Measurements from ENCODE around the gene CXorf58.
"Not testable (repeated sequence)": the region's sequence is repeated elsewhere in the genome, so short reads cannot be mapped to it uniquely, and the experiment has no call there.

CXorf58 gene, protein sequence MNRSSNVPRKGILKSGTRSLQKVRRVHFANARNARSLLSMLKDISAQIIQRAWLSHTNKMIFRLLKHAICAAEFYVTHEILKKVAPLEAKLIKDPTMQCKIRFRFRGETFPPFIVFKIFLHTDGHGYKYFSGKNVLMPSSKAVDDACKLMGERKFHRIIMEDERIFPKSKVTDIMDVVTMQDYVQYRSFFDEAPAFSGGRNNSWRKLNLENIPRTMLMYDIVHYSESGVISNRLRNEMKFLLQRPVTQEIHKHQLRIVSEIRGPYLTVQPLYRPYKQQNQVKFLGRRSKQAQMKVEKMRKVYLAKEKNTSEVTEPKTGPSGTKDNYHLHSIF

GRCh38 chrX:23907498-23908218 is at the start of gene CXorf58, which contains the start of gene APOO:
Gene CXorf58, plus strand, starts transcription at chrX:23908006. Its CDS starts 2,297 bp downstream, at chrX:23910303.
Gene APOO, minus strand, starts transcription at chrX:23907938. Its CDS starts 236 bp downstream, at chrX:23907702.
- H3K4me3 ChIP-seq (ENCODE audit: low read length): peak within 1 kb of the TSS; percentile 36
- no peaks in the 10 kb centered on the region for H3K36me3 ChIP-seq (ENCODE audit: control insufficient read depth, insufficient read depth, low read length)
- H3K4me1 ChIP-seq (ENCODE audit: control insufficient read depth, insufficient read depth, low read length): peaks cover 7% of the 10 kb centered on the region

DNA sequence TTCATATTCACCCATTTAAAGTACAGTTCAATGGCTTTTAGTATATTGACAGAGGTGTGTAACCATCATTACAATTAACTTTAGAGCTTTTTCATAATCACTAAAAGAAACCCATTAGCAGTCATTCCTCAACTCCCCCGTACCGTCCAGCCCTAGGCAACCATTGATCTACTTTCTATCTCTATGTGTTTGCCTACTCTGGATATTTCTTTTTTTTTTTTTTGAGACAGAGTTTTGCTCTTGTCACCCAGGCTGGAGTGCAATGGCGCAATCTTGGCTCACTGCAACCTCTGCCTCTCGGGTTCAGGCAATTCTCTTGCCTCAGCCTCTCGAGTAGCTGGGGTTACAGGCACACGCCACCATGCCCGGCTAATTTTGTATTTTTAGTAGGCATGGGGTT is 48.6 kb upstream of the CXorf58 start:
- not testable (repeated sequence) for H3K9ac ChIP-seq (ENCODE audit: low read length); H3K4me1 ChIP-seq (ENCODE audit: control insufficient read depth, insufficient read depth, low read length); H3K4me3 ChIP-seq (ENCODE audit: low read length); H3K36me3 ChIP-seq (ENCODE audit: control insufficient read depth, insufficient read depth, low read length); H3K9me3 ChIP-seq (ENCODE audit: control insufficient read depth, low read length); H3K27me3 ChIP-seq (ENCODE audit: control insufficient read depth, insufficient read depth, low read length)

More at GRCh38 chrX:23907498-23908218, at the start of gene CXorf58, which contains the start of gene APOO:
- peak within 1 kb of the TSS; percentile 73 for H3K9ac ChIP-seq (ENCODE audit: low read length)
- no peaks in the 10 kb centered on the region for H3K9me3 ChIP-seq (ENCODE audit: control insufficient read depth, low read length)
- no peaks in the 10 kb centered on the region for H3K27me3 ChIP-seq (ENCODE audit: control insufficient read depth, insufficient read depth, low read length)

- H3K4me3 ChIP-seq (ENCODE audit: low read length): no peak overlapping the region
- H3K9ac ChIP-seq (ENCODE audit: low read length): no peak overlapping the region
- H3K27me3 ChIP-seq (ENCODE audit: control insufficient read depth, insufficient read depth, low read length): no peaks in the 10 kb centered on the region
- H3K36me3 ChIP-seq (ENCODE audit: control insufficient read depth, insufficient read depth, low read length): no peaks in the 10 kb centered on the region
- no peaks in the 10 kb centered on the region for H3K9me3 ChIP-seq (ENCODE audit: control insufficient read depth, low read length)
- no peaks in the 10 kb centered on the region for H3K4me1 ChIP-seq (ENCODE audit: control insufficient read depth, insufficient read depth, low read length)
Measured at GRCh38 chrX:23861215-23861896, 46.5 kb upstream of the CXorf58 start.

DNA sequence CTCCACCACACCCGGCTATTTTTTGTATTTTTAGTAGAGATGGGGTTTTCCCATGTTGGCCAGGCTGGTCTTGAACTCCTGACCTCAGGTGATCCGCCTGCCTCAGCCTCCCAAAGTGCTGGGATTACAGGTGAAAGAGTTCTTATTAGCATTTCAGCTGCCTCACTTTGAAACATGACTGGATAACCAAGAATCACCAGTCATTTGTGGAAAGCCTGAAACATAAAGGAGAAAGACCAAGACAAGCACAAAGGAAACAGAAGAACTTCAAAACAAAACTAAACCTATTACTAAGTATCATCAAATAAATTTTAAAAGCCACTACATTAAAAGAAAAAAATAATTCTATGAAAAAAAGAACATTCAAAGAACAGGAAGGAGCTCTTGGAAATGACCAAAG is 45.9 kb upstream of the CXorf58 start:
- not testable (repeated sequence) for H3K36me3 ChIP-seq (ENCODE audit: control insufficient read depth, insufficient read depth, low read length); H3K4me3 ChIP-seq (ENCODE audit: low read length); H3K9me3 ChIP-seq (ENCODE audit: control insufficient read depth, low read length); H3K9ac ChIP-seq (ENCODE audit: low read length); H3K27me3 ChIP-seq (ENCODE audit: control insufficient read depth, insufficient read depth, low read length); H3K4me1 ChIP-seq (ENCODE audit: control insufficient read depth, insufficient read depth, low read length)

DNA sequence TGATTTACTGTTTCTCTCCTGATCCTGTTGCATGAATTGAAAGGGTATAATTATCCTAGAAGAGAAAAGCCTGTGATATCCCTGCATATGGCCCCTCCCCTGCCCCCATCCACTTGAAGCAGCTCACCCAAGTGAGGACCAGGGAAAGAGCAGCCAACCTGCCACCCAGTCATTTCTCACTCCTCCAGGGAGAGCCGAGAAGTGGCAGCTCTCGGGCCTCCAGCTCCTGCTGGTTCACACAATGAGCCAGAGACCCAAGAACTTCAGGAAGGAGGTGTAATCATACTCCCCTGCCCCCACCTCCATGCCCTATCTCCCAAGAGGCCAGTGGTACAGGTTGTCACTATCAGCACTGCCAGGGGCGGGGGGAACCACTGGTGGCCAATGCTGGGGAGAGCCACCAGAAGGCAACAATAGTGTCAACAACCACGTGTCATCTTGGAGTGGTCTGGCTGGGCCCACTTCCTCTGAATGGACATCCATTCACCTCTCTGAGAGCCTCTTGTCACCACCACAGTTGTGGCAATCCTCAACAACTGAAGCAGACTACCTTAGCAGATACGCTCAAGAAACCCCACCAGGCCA is 43.0 kb upstream of the CXorf58 start:
- Histone ChIP-seq H3K4me1 (ENCODE audit: control insufficient read depth, insufficient read depth, low read length) (no peaks in the 10 kb centered on the region), H3K9me3 (ENCODE audit: control insufficient read depth, low read length) (no peaks in the 10 kb centered on the region), H3K27me3 (ENCODE audit: control insufficient read depth, insufficient read depth, low read length) (no peaks in the 10 kb centered on the region), H3K9ac (ENCODE audit: low read length) (no peak overlapping the region), H3K36me3 (ENCODE audit: control insufficient read depth, insufficient read depth, low read length) (no peaks in the 10 kb centered on the region), H3K4me3 (ENCODE audit: low read length) (no peak overlapping the region)

DNA sequence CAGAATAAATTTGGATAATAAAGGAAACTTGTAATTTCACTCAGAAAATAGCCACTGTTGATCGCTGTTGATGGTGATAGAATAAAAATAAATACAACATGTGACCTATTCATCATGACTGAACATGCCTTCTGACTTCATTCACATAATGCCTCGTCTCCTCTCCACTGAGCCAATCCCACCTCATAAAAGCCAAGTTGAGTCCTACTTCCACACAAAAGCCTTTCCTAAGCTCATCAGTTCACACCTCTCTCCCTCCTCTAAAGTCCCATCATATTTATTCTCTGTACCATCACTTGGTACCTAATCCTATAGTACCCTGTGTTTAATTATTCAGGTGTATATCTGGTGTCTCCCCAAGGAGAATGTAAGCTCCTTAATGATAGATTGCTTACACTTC is 37.8 kb upstream of the CXorf58 start:
- Histone ChIP-seq H3K9me3 (ENCODE audit: control insufficient read depth, low read length) (no peaks in the 10 kb centered on the region), H3K27me3 (ENCODE audit: control insufficient read depth, insufficient read depth, low read length) (no peaks in the 10 kb centered on the region), H3K9ac (ENCODE audit: low read length) (no peak overlapping the region), H3K36me3 (ENCODE audit: control insufficient read depth, insufficient read depth, low read length) (no peaks in the 10 kb centered on the region), H3K4me3 (ENCODE audit: low read length) (no peak overlapping the region), H3K4me1 (ENCODE audit: control insufficient read depth, insufficient read depth, low read length) (no peaks in the 10 kb centered on the region)

DNA sequence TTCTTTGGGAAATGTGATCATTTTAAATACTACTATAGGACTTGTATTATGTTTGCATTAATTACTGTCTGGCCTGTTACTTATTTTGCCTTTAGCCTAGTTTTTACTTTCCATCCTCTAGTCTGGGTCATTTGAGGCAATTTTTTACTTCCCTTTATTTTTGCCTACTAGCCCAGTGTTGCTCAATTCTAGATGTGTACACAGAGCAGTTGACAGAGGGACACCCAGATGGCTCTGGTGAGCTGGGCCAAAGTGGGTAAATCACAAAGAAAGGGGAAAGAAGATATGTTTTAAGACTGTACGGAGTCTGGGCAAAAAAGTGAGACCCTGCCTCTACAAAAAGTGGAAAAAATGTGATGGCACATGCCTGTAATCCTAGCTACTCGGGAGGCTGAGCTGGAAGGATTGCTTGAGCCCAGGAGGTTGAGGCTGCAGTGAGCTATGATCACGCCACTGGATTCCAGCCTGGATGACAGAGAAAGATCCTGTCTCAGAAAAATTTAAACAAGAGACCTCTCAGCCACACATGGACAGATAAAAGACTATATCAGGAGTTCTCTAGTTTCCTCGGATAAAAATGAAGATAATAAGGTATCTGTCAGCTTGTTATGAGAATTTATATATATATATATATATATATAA is 35.8 kb upstream of the CXorf58 start:
- no peaks in the 10 kb centered on the region for H3K27me3 ChIP-seq (ENCODE audit: control insufficient read depth, insufficient read depth, low read length)
- H3K36me3 ChIP-seq (ENCODE audit: control insufficient read depth, insufficient read depth, low read length): no peaks in the 10 kb centered on the region
- no peak overlapping the region for H3K4me3 ChIP-seq (ENCODE audit: low read length)
- no peaks in the 10 kb centered on the region for H3K9me3 ChIP-seq (ENCODE audit: control insufficient read depth, low read length)
- no peak overlapping the region for H3K9ac ChIP-seq (ENCODE audit: low read length)
- no peaks in the 10 kb centered on the region for H3K4me1 ChIP-seq (ENCODE audit: control insufficient read depth, insufficient read depth, low read length)

GRCh38 chrX:23879380-23880090 is 28.3 kb upstream of the CXorf58 start:
- no peak overlapping the region for H3K4me3 ChIP-seq (ENCODE audit: low read length)
- H3K27me3 ChIP-seq (ENCODE audit: control insufficient read depth, insufficient read depth, low read length): no peaks in the 10 kb centered on the region
- no peaks in the 10 kb centered on the region for H3K36me3 ChIP-seq (ENCODE audit: control insufficient read depth, insufficient read depth, low read length)
- H3K9ac ChIP-seq (ENCODE audit: low read length): no peak overlapping the region
- H3K4me1 ChIP-seq (ENCODE audit: control insufficient read depth, insufficient read depth, low read length): peaks cover 18% of the 10 kb centered on the region
- no peaks in the 10 kb centered on the region for H3K9me3 ChIP-seq (ENCODE audit: control insufficient read depth, low read length)

DNA sequence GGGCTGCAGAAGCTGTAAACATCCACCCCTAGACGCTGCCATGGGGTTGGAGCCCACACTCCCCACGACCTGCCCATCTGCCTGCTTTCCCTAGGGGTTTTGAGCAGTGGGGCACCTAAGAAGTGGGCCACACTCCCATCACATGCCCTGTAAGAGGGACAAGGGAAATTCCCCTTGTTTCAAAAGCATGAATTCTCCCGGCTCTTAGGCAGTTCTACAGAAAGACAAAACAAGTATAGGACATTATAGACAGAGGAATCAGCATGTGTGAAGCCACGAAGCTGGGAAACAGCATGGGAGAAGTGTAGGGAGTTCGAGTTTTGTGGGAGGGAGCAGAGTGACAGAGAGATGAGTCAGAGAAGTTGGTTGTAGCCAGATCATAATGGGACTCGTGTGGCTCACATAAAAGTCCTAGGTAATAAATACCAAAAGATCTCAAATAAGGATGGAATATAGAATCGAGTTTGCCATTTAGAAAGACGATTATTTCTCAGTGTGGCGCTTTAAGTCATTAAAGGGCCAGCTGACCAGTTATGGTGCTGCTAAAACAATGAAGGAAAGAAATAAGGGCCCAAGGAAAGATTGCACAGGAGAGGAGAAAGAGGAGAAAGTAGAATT is 24.0 kb upstream of the CXorf58 start:
- Histone ChIP-seq H3K36me3 (ENCODE audit: control insufficient read depth, insufficient read depth, low read length) (no peaks in the 10 kb centered on the region), H3K27me3 (ENCODE audit: control insufficient read depth, insufficient read depth, low read length) (no peaks in the 10 kb centered on the region), H3K9ac (ENCODE audit: low read length) (peak overlapping the region; percentile 28), H3K9me3 (ENCODE audit: control insufficient read depth, low read length) (no peaks in the 10 kb centered on the region), H3K4me3 (ENCODE audit: low read length) (no peak overlapping the region), H3K4me1 (ENCODE audit: control insufficient read depth, insufficient read depth, low read length) (peaks cover 26% of the 10 kb centered on the region)

DNA sequence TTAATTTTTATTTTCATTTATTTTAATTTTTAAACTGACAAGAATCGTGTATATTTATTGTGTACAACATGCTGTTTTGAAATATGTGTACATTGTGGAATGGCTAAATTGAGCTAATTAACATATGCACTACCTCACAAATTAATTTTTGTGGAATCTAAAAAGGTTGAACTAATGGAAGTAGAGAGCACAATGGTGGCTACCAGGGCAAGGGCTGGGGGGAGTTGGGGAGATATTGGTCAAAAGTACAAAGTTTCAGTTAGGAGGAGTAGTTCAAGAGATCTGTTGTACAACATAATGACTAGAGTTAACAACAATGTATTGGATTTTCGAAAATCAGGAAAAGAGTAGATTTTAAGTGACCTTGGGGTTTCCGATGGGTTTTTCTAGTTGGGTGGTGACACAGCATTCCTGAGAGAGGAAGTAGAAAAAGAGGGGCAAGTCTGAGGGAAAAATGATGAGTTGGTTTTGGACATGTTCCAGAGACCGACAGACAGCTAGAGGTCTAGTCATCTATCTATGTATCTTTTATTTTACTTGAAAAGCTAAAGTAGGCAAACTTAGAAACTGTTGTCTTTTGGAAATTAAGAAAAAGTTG is 23.3 kb upstream of the CXorf58 start:
- Histone ChIP-seq H3K9ac (ENCODE audit: low read length) (no peak overlapping the region), H3K4me3 (ENCODE audit: low read length) (no peak overlapping the region), H3K9me3 (ENCODE audit: control insufficient read depth, low read length) (no peaks in the 10 kb centered on the region), H3K36me3 (ENCODE audit: control insufficient read depth, insufficient read depth, low read length) (no peaks in the 10 kb centered on the region), H3K27me3 (ENCODE audit: control insufficient read depth, insufficient read depth, low read length) (no peaks in the 10 kb centered on the region), H3K4me1 (ENCODE audit: control insufficient read depth, insufficient read depth, low read length) (peaks cover 25% of the 10 kb centered on the region)
